ENCODE measurements around the gene MCOLN2.

- TF ChIP-seq ZNF384 (IDR thresholded peaks at IDR 0.05) (no peak), BHLHE40 (IDR thresholded peaks at IDR 0.05; ENCODE audit: borderline replicate concordance) (no peak), SP1 (IDR thresholded peaks at IDR 0.05) (no peak), PKNOX1 (IDR thresholded peaks at IDR 0.05) (no peak), SUZ12 (IDR thresholded peaks at IDR 0.05) (no peak), FOXM1 (IDR thresholded peaks at IDR 0.05; ENCODE audit: borderline replicate concordance) (no peak), NFRKB (IDR thresholded peaks at IDR 0.05) (no peak), ELF4 (IDR thresholded peaks at IDR 0.05) (no peak)
Observed at GRCh38 chr1:85028151-85028550, 31.2 kb upstream of the MCOLN2 start.
